BLaER1 (cell line): ENCODE measurements around the gene MAP3K14.

ENCODE experiments used
- H3K27ac ChIP-seq: shearing (Covaris generic); formaldehyde crosslinking; 2 replicates; pipeline ENCODE4 v1.8.1; 2022
- H3K27me3 ChIP-seq: shearing (Covaris generic); formaldehyde crosslinking; 2 replicates; pipeline ENCODE4 v1.8.1; 2022
- H3K36me3 ChIP-seq: shearing (Covaris generic); formaldehyde crosslinking; 2 replicates; pipeline ENCODE4 v1.8.1; 2022
- H3K4me1 ChIP-seq: shearing (Covaris generic); formaldehyde crosslinking; 2 replicates; pipeline ENCODE4 v1.8.1; 2022
- H3K4me2 ChIP-seq: shearing (Covaris generic); formaldehyde crosslinking; 2 replicates; pipeline ENCODE4 v1.8.1; 2022
- H3K4me3 ChIP-seq: shearing (Covaris generic); formaldehyde crosslinking; 2 replicates; pipeline ENCODE4 v1.8.1; 2022
- H3K9ac ChIP-seq: shearing (Covaris generic); formaldehyde crosslinking; 2 replicates; pipeline ENCODE4 v1.8.1; 2022
- H3K9me3 ChIP-seq: shearing (Covaris generic); formaldehyde crosslinking; 2 replicates; pipeline ENCODE4 v1.8.1; 2022
- H4K20me1 ChIP-seq: shearing (Covaris generic); formaldehyde crosslinking; 2 replicates; pipeline ENCODE4 v1.8.1; 2022
- Cebpa-rat ChIP-seq: shearing (Covaris generic); IDR thresholded peaks from 2 replicates; pipeline ENCODE4 v1.8.1; 2022

Gene MAP3K14

GRCh38 chr17:45339646-45340605 is 23.1 kb upstream of the MAP3K14 start:
- H4K20me1 ChIP-seq, result no peaks in the 10 kb centered on the region
- peak overlapping the region; percentile 59 for H3K4me2 ChIP-seq
- H3K4me1 ChIP-seq, result peaks cover 19% of the 10 kb centered on the region
- H3K27me3 ChIP-seq, result no peaks in the 10 kb centered on the region
- H3K9me3 ChIP-seq, result no peaks in the 10 kb centered on the region
- H3K27ac ChIP-seq, result no peak overlapping the region
- H3K9ac ChIP-seq, result no peak overlapping the region
- no peak overlapping the region for H3K4me3 ChIP-seq
- TF ChIP-seq Cebpa-rat, result no peak
- no peaks in the 10 kb centered on the region for H3K36me3 ChIP-seq

- H3K36me3 ChIP-seq, result no peaks in the 10 kb centered on the region
- H3K4me1 ChIP-seq, result peaks cover 27% of the 10 kb centered on the region
- no peaks in the 10 kb centered on the region for H4K20me1 ChIP-seq
- no peaks in the 10 kb centered on the region for H3K27me3 ChIP-seq
- H3K27ac ChIP-seq, result no peak overlapping the region
- H3K4me2 ChIP-seq, result peak overlapping the region; percentile 59
- H3K4me3 ChIP-seq, result no peak overlapping the region
- no peak overlapping the region for H3K9ac ChIP-seq
- no peaks in the 10 kb centered on the region for H3K9me3 ChIP-seq
- TF ChIP-seq Cebpa-rat, result no peak
Measured at GRCh38 chr17:45338996-45339535, 22.2 kb upstream of the MAP3K14 start.

- no peak for TF ChIP-seq Cebpa-rat
- no peak overlapping the region for H3K9ac ChIP-seq
- no peak overlapping the region for H3K4me3 ChIP-seq
- H3K4me1 ChIP-seq, result peaks cover 36% of the 10 kb centered on the region
- H3K27ac ChIP-seq, result no peak overlapping the region
- no peaks in the 10 kb centered on the region for H3K27me3 ChIP-seq
- no peaks in the 10 kb centered on the region for H3K9me3 ChIP-seq
- no peaks in the 10 kb centered on the region for H4K20me1 ChIP-seq
- no peak overlapping the region for H3K4me2 ChIP-seq
- no peaks in the 10 kb centered on the region for H3K36me3 ChIP-seq
Measured at GRCh38 chr17:45338023-45338781, 21.4 kb upstream of the MAP3K14 start.

- Histone ChIP-seq H3K9me3 (no peaks in the 10 kb centered on the region), H4K20me1 (no peaks in the 10 kb centered on the region), H3K36me3 (no peaks in the 10 kb centered on the region), H3K9ac (no peak overlapping the region), H3K4me2 (no peak overlapping the region), H3K27me3 (no peaks in the 10 kb centered on the region), H3K4me3 (no peak overlapping the region), H3K27ac (no peak overlapping the region), H3K4me1 (peaks cover 43% of the 10 kb centered on the region)
- no peak for TF ChIP-seq Cebpa-rat
Measured at GRCh38 chr17:45336390-45337182, 19.8 kb upstream of the MAP3K14 start.

GRCh38 chr17:45335721-45336120 is 18.9 kb upstream of the MAP3K14 start:
- no peaks in the 10 kb centered on the region for H3K36me3 ChIP-seq

GRCh38 chr17:45334701-45335677 is 18.2 kb upstream of the MAP3K14 start:
- Histone ChIP-seq H3K9me3 (no peaks in the 10 kb centered on the region), H3K9ac (no peak overlapping the region), H4K20me1 (no peaks in the 10 kb centered on the region), H3K4me2 (peak overlapping the region; percentile 73; the same call in 1 of the 2 replicates), H3K36me3 (no peaks in the 10 kb centered on the region), H3K27me3 (no peaks in the 10 kb centered on the region), H3K4me1 (peaks cover 41% of the 10 kb centered on the region), H3K27ac (no peak overlapping the region), H3K4me3 (no peak overlapping the region)
- no peak for TF ChIP-seq Cebpa-rat

More at GRCh38 chr17:45335721-45336120, 18.9 kb upstream of the MAP3K14 start:
- Histone ChIP-seq H3K9ac (no peak overlapping the region), H3K4me3 (no peak overlapping the region), H3K27ac (no peak overlapping the region), H3K4me2 (no peak overlapping the region), H3K4me1 (peaks cover 41% of the 10 kb centered on the region), H3K9me3 (no peaks in the 10 kb centered on the region), H3K27me3 (no peaks in the 10 kb centered on the region), H4K20me1 (no peaks in the 10 kb centered on the region)
- TF ChIP-seq Cebpa-rat, result no peak

- peaks cover 37% of the 10 kb centered on the region for H3K4me1 ChIP-seq
- no peak for TF ChIP-seq Cebpa-rat
- no peaks in the 10 kb centered on the region for H3K36me3 ChIP-seq
- H3K9me3 ChIP-seq, result no peaks in the 10 kb centered on the region
- H3K4me2 ChIP-seq, result peak overlapping the region; percentile 73
- H3K9ac ChIP-seq, result no peak overlapping the region
- H3K27me3 ChIP-seq, result no peaks in the 10 kb centered on the region
- no peaks in the 10 kb centered on the region for H4K20me1 ChIP-seq
- H3K27ac ChIP-seq, result no peak overlapping the region
- no peak overlapping the region for H3K4me3 ChIP-seq
Measured at GRCh38 chr17:45334231-45334630, 17.4 kb upstream of the MAP3K14 start.

GRCh38 chr17:45333702-45334092 is 16.9 kb upstream of the MAP3K14 start:
- Histone ChIP-seq H3K27me3 (no peaks in the 10 kb centered on the region), H3K36me3 (no peaks in the 10 kb centered on the region), H3K4me2 (peak overlapping the region; percentile 73), H3K4me1 (peaks cover 32% of the 10 kb centered on the region), H3K9me3 (no peaks in the 10 kb centered on the region), H3K27ac (0 out of 2 replicates have a peak overlapping the region, but pooled peaks have one; percentile 57), H3K4me3 (no peak overlapping the region), H3K9ac (no peak overlapping the region), H4K20me1 (no peaks in the 10 kb centered on the region)
- TF ChIP-seq Cebpa-rat, result no peak
